Vagina (tissue), 2 donors: ENCODE measurements around the gene TEK. TPM values are rescaled to one million over a fixed set of nuclear protein-coding genes. Genes with fewer than 3 reads are reported as not detected.

ENCODE experiments used
- DNase-seq, 2 donors: peaks; one replicate each; pipeline ENCODE4 v3.0.0-alpha.2; 2017; ENCODE audit errors: extremely low spot score in 2 of 2
- H3K27ac ChIP-seq: fragments of 200-600 bp; sonication (generic); one replicate; pipeline ENCODE4 v1.5.1; 2019
- H3K27me3 ChIP-seq: fragments of 200-600 bp; sonication (generic); one replicate; pipeline ENCODE4 v1.5.1; 2019
- H3K36me3 ChIP-seq, 2 donors: fragments of 200-600 bp; sonication (generic); one replicate each; pipeline ENCODE4 v1.5.1; 2017 to 2019
- H3K4me1 ChIP-seq: fragments of 200-600 bp; sonication (generic); one replicate; pipeline ENCODE4 v1.5.1; 2019
- H3K4me3 ChIP-seq, 2 donors: fragments of 200-600 bp; sonication (generic); 1 replicate in 1 of 2; 2 replicates in 1 of 2; pipeline ENCODE4 v1.5.1; 2016 to 2019
- H3K9me3 ChIP-seq: fragments of 200-600 bp; sonication (generic); one replicate; pipeline ENCODE4 v1.5.1; 2019
- CTCF ChIP-seq, 3 experiments: fragments of 450-650 bp in 2 of 3; fragments of 200-600 bp in 1 of 3; sonication (generic) in 1 of 3; IDR thresholded peaks; one replicate each; pipeline ENCODE4 v1.5.1; 2017 to 2019; ENCODE audit warnings: antibody characterized with exemption in 3 of 3, mild to moderate bottlenecking in 2 of 3, moderate library complexity in 2 of 3
- POLR2A ChIP-seq, 2 donors: fragments of 450-650 bp; IDR thresholded peaks; one replicate each; pipeline ENCODE4 v1.6.1; 2017; ENCODE audit warnings: antibody characterized with exemption in 2 of 2, mild to moderate bottlenecking in 2 of 2, moderate library complexity in 2 of 2
- POLR2AphosphoS5 ChIP-seq, 2 donors: sonication (generic); formaldehyde crosslinking; IDR thresholded peaks; one replicate each; pipeline ENCODE4 v1.9.0; 2017; ENCODE audit warnings: antibody characterized with exemption in 2 of 2, mild to moderate bottlenecking in 2 of 2, low read depth in 1 of 2; ENCODE audit not compliant: insufficient read depth in 1 of 2
- intact Hi-C: fragments of 100-400 bp; cut with DNase I; formaldehyde crosslinking; loops from one replicate; pipeline ENCODE4 v1.15.1; 2023
- total RNA-seq: library from RNA; depleted of rRNA; stranded (reverse); fragments of >200 nt; gene quantifications from one replicate; pipeline ENCODE4 v1.2.3, GENCODE V29; 2016

Gene TEK
- total RNA-seq, 1 donor from 2014 or later = 12.5 TPM

DNA sequence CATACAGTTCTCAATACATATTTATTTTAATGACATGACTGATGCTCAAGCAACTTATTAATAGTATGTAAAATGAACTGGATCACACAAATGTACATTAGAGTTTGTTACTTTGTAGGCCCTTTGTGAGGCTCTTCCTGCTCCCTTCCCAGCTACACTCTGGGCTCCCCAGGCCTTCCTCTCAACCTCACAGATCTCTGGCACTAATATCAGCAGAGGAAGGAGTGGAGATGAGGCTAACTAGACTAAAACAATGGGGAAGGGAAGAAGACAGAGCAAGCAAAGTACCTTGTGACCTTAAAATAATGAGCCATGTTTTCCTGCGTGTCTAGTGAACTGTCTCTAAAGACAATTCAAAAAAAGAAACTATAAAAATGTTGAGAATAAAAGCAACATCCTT is 30.3 kb upstream of the TEK start:
- no peak overlapping the region for H3K4me3 ChIP-seq
- H3K27me3 ChIP-seq = no peaks in the 10 kb centered on the region
- H3K36me3 ChIP-seq = no peaks in the 10 kb centered on the region
- H3K27ac ChIP-seq = no peak overlapping the region
- TF ChIP-seq POLR2A (IDR thresholded peaks at IDR 0.05) (no peak), POLR2AphosphoS5 (IDR thresholded peaks at IDR 0.05; ENCODE audit: insufficient read depth in 1 of 2, low read depth in 1 of 2) (no peak), CTCF (IDR thresholded peaks at IDR 0.05) (no peak)
- no peaks in the 10 kb centered on the region for H3K9me3 ChIP-seq
- intact Hi-C loops = no loop called here
- DNase-seq = no peak
- H3K4me1 ChIP-seq = no peaks in the 10 kb centered on the region

GRCh38 chr9:27085456-27085855 is 23.6 kb upstream of the TEK start:
- no peaks in the 10 kb centered on the region for H3K27me3 ChIP-seq
- no peaks in the 10 kb centered on the region for H3K9me3 ChIP-seq
- intact Hi-C loops = no loop called here
- no peak overlapping the region for H3K4me3 ChIP-seq
- H3K4me1 ChIP-seq = no peaks in the 10 kb centered on the region
- TF ChIP-seq POLR2AphosphoS5 (IDR thresholded peaks at IDR 0.05; ENCODE audit: insufficient read depth in 1 of 2, low read depth in 1 of 2) (no peak), POLR2A (IDR thresholded peaks at IDR 0.05) (no peak), CTCF (IDR thresholded peaks at IDR 0.05) (no peak)
- H3K36me3 ChIP-seq = no peaks in the 10 kb centered on the region
- no peak for DNase-seq
- H3K27ac ChIP-seq = no peak overlapping the region

GRCh38 chr9:27086818-27087680 is 22.0 kb upstream of the TEK start:
- H3K9me3 ChIP-seq = no peaks in the 10 kb centered on the region
- H3K27ac ChIP-seq = no peak overlapping the region
- DNase-seq = no peak
- intact Hi-C loops = no loop called here
- H3K36me3 ChIP-seq = no peaks in the 10 kb centered on the region
- no peaks in the 10 kb centered on the region for H3K4me1 ChIP-seq
- no peak overlapping the region for H3K4me3 ChIP-seq
- TF ChIP-seq POLR2AphosphoS5 (IDR thresholded peaks at IDR 0.05; ENCODE audit: insufficient read depth in 1 of 2, low read depth in 1 of 2) = no peak
- TF ChIP-seq POLR2A (IDR thresholded peaks at IDR 0.05) = no peak
- no peak for TF ChIP-seq CTCF (IDR thresholded peaks at IDR 0.05)
- H3K27me3 ChIP-seq = no peaks in the 10 kb centered on the region

DNA sequence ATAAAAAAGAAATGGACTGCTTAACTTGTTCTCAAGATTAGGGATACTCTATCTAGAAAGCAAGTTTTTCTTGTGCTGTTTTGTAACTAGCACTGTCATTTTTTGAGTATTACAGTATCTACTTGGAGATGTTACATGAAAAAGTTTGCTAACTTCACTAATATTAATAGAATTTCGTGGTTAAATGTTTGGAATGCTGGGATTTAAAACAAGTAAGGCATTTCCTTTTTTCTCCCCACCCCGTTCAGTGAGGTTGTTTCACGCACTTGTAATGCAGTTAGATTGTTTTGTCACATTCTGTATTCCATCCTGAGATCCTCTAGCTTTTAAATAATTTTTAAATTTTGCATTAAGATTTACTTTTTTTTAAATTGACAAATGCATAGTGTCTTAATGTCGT is 20.0 kb upstream of the TEK start:
- H3K4me1 ChIP-seq = no peaks in the 10 kb centered on the region
- intact Hi-C loops = no loop called here
- no peak for DNase-seq
- H3K4me3 ChIP-seq = no peak overlapping the region
- no peaks in the 10 kb centered on the region for H3K9me3 ChIP-seq
- no peaks in the 10 kb centered on the region for H3K36me3 ChIP-seq
- H3K27me3 ChIP-seq = no peaks in the 10 kb centered on the region
- TF ChIP-seq CTCF (IDR thresholded peaks at IDR 0.05) = no peak
- TF ChIP-seq POLR2AphosphoS5 (IDR thresholded peaks at IDR 0.05; ENCODE audit: insufficient read depth in 1 of 2, low read depth in 1 of 2) = no peak
- no peak for TF ChIP-seq POLR2A (IDR thresholded peaks at IDR 0.05)
- no peak overlapping the region for H3K27ac ChIP-seq

DNA sequence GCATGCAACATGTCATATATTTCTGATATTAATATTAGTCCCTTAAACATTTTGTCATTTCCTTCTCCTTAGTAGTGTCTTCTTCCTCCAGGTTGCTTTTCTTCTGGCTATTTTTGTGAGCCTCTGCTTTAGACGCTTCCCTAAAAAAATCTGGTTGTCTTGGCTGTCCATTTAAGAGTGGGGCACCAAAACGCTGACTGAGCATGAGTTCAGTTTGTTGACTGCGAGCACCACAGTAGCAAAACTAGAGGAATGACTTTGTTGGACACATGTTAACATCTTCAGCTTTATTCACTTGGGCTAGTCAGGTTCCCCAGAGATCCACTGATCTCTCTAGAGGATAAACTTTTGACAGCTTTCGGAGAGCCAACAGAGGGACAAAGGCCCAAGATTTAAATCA is 19.3 kb upstream of the TEK start:
- H3K36me3 ChIP-seq = no peaks in the 10 kb centered on the region
- H3K27me3 ChIP-seq = no peaks in the 10 kb centered on the region
- TF ChIP-seq CTCF (IDR thresholded peaks at IDR 0.05) = no peak
- TF ChIP-seq POLR2AphosphoS5 (IDR thresholded peaks at IDR 0.05; ENCODE audit: insufficient read depth in 1 of 2, low read depth in 1 of 2) = no peak
- no peak for TF ChIP-seq POLR2A (IDR thresholded peaks at IDR 0.05)
- no peak for DNase-seq
- H3K4me3 ChIP-seq = no peak overlapping the region
- intact Hi-C loops = no loop called here
- H3K9me3 ChIP-seq = no peaks in the 10 kb centered on the region
- no peak overlapping the region for H3K27ac ChIP-seq
- H3K4me1 ChIP-seq = peaks cover 1% of the 10 kb centered on the region
